PFSK-1 (cell line): Measurements from ENCODE around the gene GLRX2.

Experiments
- POLR2AphosphoS5 ChIP-seq: IDR thresholded peaks from 2 replicates; pipeline ENCODE4 v1.6.1; 2012; ENCODE audit warnings: low read depth, mild to moderate bottlenecking, control low read depth, low read length, moderate library complexity
- TAF1 ChIP-seq: IDR thresholded peaks from 2 replicates; pipeline ENCODE4 v1.6.1; 2012; ENCODE audit warnings: low read length, control low read depth, borderline replicate concordance; ENCODE audit not compliant: insufficient read depth

DNA sequence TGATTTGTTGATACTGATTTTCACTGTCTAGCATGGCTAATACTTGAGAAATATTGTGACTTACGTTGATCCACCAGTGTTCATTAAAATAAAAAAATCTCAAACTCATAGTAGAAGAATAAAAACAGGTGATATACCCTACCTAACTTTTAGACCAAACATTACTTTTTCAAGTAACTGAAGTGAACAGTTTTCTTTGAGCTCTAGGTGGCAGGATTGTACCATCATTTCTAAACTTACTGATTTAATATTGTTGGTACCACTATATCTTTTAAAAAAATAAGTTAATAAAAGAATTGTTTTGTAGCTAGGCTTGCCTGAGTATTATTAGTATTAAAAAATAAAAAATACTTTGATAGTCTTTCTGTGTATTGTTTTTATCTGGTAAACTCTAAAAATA is 38.1 kb upstream of the GLRX2 start:
- TF ChIP-seq TAF1 (no peak), POLR2AphosphoS5 (no peak)
